K562 (cell line): ENCODE results near the gene SFXN5. TPM values are rescaled to one million over a fixed set of nuclear protein-coding genes. Genes with fewer than 3 reads are reported as not detected.
A peak's percentile ranks its signal among the peaks of the same experiment; 100 is the strongest.

ENCODE experiments used
- CBX3 ChIP-seq, 2 experiments: IDR thresholded peaks; 1 replicate in 1 of 2; 2 replicates in 1 of 2; pipeline ENCODE4 v1.6.1; 2012; ENCODE audit warnings: inconsistent platforms in 2 of 2, low read length in 2 of 2, borderline replicate concordance in 1 of 2, control low read depth in 1 of 2
- CTBP1 ChIP-seq: fragments of 450-650 bp; IDR thresholded peaks from 2 replicates; pipeline ENCODE4 v1.6.1; 2016; ENCODE audit warnings: borderline replicate concordance
- E2F6 ChIP-seq, 2 experiments: IDR thresholded peaks; 2 replicates each; pipeline ENCODE4 v1.6.1; 2011; ENCODE audit warnings: borderline replicate concordance in 1 of 2, control low read depth in 1 of 2, low read depth in 1 of 2, low read length in 1 of 2, mild to moderate bottlenecking in 1 of 2, mixed read lengths in 1 of 2, moderate library complexity in 1 of 2; ENCODE audit not compliant: insufficient read depth in 1 of 2, insufficient read length in 1 of 2, poor library complexity in 1 of 2, severe bottlenecking in 1 of 2; ENCODE audit errors: extremely low read depth in 1 of 2
- GABPA ChIP-seq: fragments of 200-800 bp; sonication (Bioruptor generic); conservative IDR thresholded peaks from 2 replicates; pipeline ENCODE4 v1.6.1; 2016; ENCODE audit warnings: low read depth, missing genetic modification characterization, missing compliant biosample characterization
- MAFG ChIP-seq: fragments of 450-650 bp; conservative IDR thresholded peaks from 2 replicates; pipeline ENCODE4 v1.6.1; 2016; ENCODE audit warnings: missing genetic modification characterization, missing compliant biosample characterization
- MED1 ChIP-seq: sonication (generic); formaldehyde crosslinking; IDR thresholded peaks from 2 replicates; pipeline ENCODE4 v1.8.1; 2023; ENCODE audit warnings: missing genetic modification reagents, borderline replicate concordance
- MTA3 ChIP-seq: fragments of 450-650 bp; formaldehyde crosslinking; IDR thresholded peaks from 2 replicates; pipeline ENCODE4 v1.6.1; 2017; ENCODE audit warnings: mild to moderate bottlenecking, borderline replicate concordance
- MYC ChIP-seq, 2 experiments: fragments of 250-450 bp in 1 of 2; sonication (Bioruptor Pico) in 1 of 2; IDR thresholded peaks; 2 replicates each; pipeline versions ENCODE4 v1.5.1 to v1.6.1; 2012 to 2021; ENCODE audit warnings: low read depth in 2 of 2, borderline replicate concordance in 1 of 2, improper control_type of control experiment in 1 of 2, low read length in 1 of 2, mild to moderate bottlenecking in 1 of 2, moderate library complexity in 1 of 2
- NFE2 ChIP-seq: IDR thresholded peaks from 2 replicates; pipeline ENCODE4 v1.6.1; 2014; ENCODE audit warnings: antibody characterized with exemption, low read depth
- NONO ChIP-seq, 2 experiments: fragments of 200-400 bp in 1 of 2; fragments of 450-650 bp in 1 of 2; formaldehyde crosslinking in 1 of 2; IDR thresholded peaks; 2 replicates each; pipeline ENCODE4 v1.6.1; 2017; ENCODE audit warnings: low read depth in 2 of 2, mild to moderate bottlenecking in 2 of 2, moderate library complexity in 2 of 2, low read length in 1 of 2
- PKNOX1 ChIP-seq: fragments of 450-650 bp; IDR thresholded peaks from 2 replicates; pipeline ENCODE4 v1.6.1; 2016
- RBM34 ChIP-seq: fragments of 200-400 bp; formaldehyde crosslinking; IDR thresholded peaks from 2 replicates; pipeline ENCODE4 v1.6.1; 2018; ENCODE audit warnings: low read length, borderline replicate concordance; ENCODE audit not compliant: insufficient read depth
- SOX6 ChIP-seq: fragments of 450-650 bp; IDR thresholded peaks from 2 replicates; pipeline ENCODE4 v1.6.1; 2014; ENCODE audit warnings: mild to moderate bottlenecking
- TCF7L2 ChIP-seq: fragments of 150-350 bp; IDR thresholded peaks from 2 replicates; pipeline ENCODE4 v1.6.1; 2016; ENCODE audit warnings: low read depth, mild to moderate bottlenecking, low read length, moderate library complexity
- ZNF165 ChIP-seq: fragments of 250-450 bp; sonication (Bioruptor Pico); IDR thresholded peaks from 2 replicates; pipeline ENCODE4 v1.4.0; 2020; ENCODE audit warnings: borderline replicate concordance
- ZNF347 ChIP-seq: fragments of 450-650 bp; formaldehyde crosslinking; IDR thresholded peaks from 2 replicates; pipeline ENCODE4 v1.4.0; 2020; ENCODE audit warnings: low read depth, mild to moderate bottlenecking, moderate library complexity
- ZNF589 ChIP-seq: fragments of 200-800 bp; sonication (Bioruptor generic); IDR thresholded peaks from 2 replicates; pipeline ENCODE4 v1.6.1; 2016; ENCODE audit warnings: low read depth, missing genetic modification characterization, missing compliant biosample characterization
- ZNF592 ChIP-seq: fragments of 450-650 bp; IDR thresholded peaks from 2 replicates; pipeline ENCODE4 v1.6.1; 2017; ENCODE audit warnings: antibody characterized with exemption, mild to moderate bottlenecking
- polyA plus RNA-seq, 8 experiments: library from polyadenylated mRNA; depleted of rRNA in 4 of 8; stranded (reverse) in 5 of 8; unstranded in 3 of 8; fragments of >200 nt; fragmentation: Nextera tagmentation in 2 of 8; fragmentation: Illumina TruSeq in 1 of 8; extraction: Ambion mirVana in 2 of 8; extraction: Trizol in 1 of 8; gene quantifications; 2 replicates each; pipeline versions ENCODE4 v1.2.1 to v1.2.3, GENCODE V29; 2011 to 2014; ENCODE audit warnings: inconsistent platforms in 1 of 8, missing spikeins in 1 of 8
- total RNA-seq, 7 experiments: library from RNA; depleted of rRNA in 6 of 7; stranded (reverse); fragments of >200 nt in 6 of 7; fragmentation: Illumina TruSeq in 2 of 7; extraction: Trizol in 2 of 7; gene quantifications; 2 replicates each; pipeline versions ENCODE4 v1.2.1 to v1.2.3, GENCODE V29; 2011 to 2021; ENCODE audit warnings: low replicate concordance in 1 of 7

The SFXN5 gene
- total and polyA plus RNA-seq, 9 of the 15 experiments (the other 6 are each of a cell fraction or from before 2014, with no cell fraction given), result 8.3 to 22.6 (median 16.0) TPM

GRCh38 chr2:73063909-73064875 lies 7.3 kb downstream of the SFXN5 start (continued):
- TF ChIP-seq ZNF592 (peak; percentile 72; the same call in 1 of the 2 replicates), RBM34 (no peak), MED1 (no peak), PKNOX1 (no peak), ZNF589 (peak; percentile 59; the same call in 1 of the 2 replicates), ZNF347 (CRISPR knock-in tag) (no peak), TCF7L2 (no peak), MAFG (tag) (peak; percentile 98), ZNF165 (CRISPR knock-in tag) (no peak), MTA3 (0 out of 2 replicates have a peak, but pooled peaks have one; percentile 51), CBX3 (IDR thresholded peaks at IDR 0.05; ENCODE audit: borderline replicate concordance in 1 of 2, low read length in 2 of 2) (no peak), NONO (IDR thresholded peaks at IDR 0.05; ENCODE audit: low read depth in 2 of 2, low read length in 1 of 2) (no peak), MYC (IDR thresholded peaks at IDR 0.05; ENCODE audit: low read depth, low read length) (no peak), MYC (CRISPR knock-in tag; IDR thresholded peaks at IDR 0.05; ENCODE audit: borderline replicate concordance, low read depth) (no peak), GABPA (tag) (no peak), NFE2 (peak; percentile 96), CTBP1 (peak; percentile 27; the same call in 1 of the 2 replicates), SOX6 (no peak), E2F6 (IDR thresholded peaks at IDR 0.05; ENCODE audit: borderline replicate concordance in 1 of 2, extremely low read depth in 1 of 2, insufficient read depth in 1 of 2, insufficient read length in 1 of 2, low read depth in 1 of 2, low read length in 1 of 2, poor library complexity in 1 of 2, severe bottlenecking in 1 of 2) (no peak)
